DND-41 (cell line): ENCODE measurements around the gene NUDT3.

Experiments used
- ATAC-seq: fragments of 200-7000 bp; cut with Tn5 transposase; 3 replicates; pipeline ENCODE4 v1.9.1; 2021; ENCODE audit warnings: low read depth; ENCODE audit not compliant: insufficient read depth
- DNase-seq: peaks from one replicate; pipeline ENCODE4 v3.0.0-alpha.2; 2020
- H2AFZ ChIP-seq: 2 replicates; pipeline ENCODE4 v1.6.0; 2012; ENCODE audit warnings: low read depth, low read length
- H3K27ac ChIP-seq: 2 replicates; pipeline ENCODE4 v1.5.1; 2012; ENCODE audit warnings: low read length, inconsistent platforms
- H3K27me3 ChIP-seq: fragments of 200-600 bp; sonication (generic); 2 replicates; pipeline ENCODE4 v1.6.0; 2012; ENCODE audit warnings: low read length, mild to moderate bottlenecking, inconsistent platforms; ENCODE audit not compliant: insufficient read depth, poor library complexity
- H3K36me3 ChIP-seq: 2 replicates; pipeline ENCODE4 v1.5.1; 2012; ENCODE audit warnings: low read length, inconsistent platforms; ENCODE audit not compliant: insufficient read depth
- H3K4me1 ChIP-seq: 2 replicates; pipeline ENCODE4 v1.5.1; 2012; ENCODE audit warnings: mild to moderate bottlenecking, low read length; ENCODE audit not compliant: insufficient read depth
- H3K4me2 ChIP-seq: 2 replicates; pipeline ENCODE4 v1.6.0; 2012; ENCODE audit warnings: mild to moderate bottlenecking, moderate library complexity, low read length, inconsistent platforms; ENCODE audit not compliant: insufficient read depth
- H3K4me3 ChIP-seq, 2 experiments: fragments of 200-600 bp in 1 of 2; shearing (Covaris generic) in 1 of 2; 2 replicates each; pipeline ENCODE4 v1.5.1; 2012 to 2016; ENCODE audit warnings: inconsistent platforms in 2 of 2, low read length in 2 of 2, mild to moderate bottlenecking in 2 of 2, low read depth in 1 of 2, moderate library complexity in 1 of 2
- H3K79me2 ChIP-seq: 2 replicates; pipeline ENCODE4 v1.6.0; 2012; ENCODE audit warnings: low read length, inconsistent platforms; ENCODE audit not compliant: insufficient read depth
- H3K9ac ChIP-seq: 2 replicates; pipeline ENCODE4 v1.6.0; 2012; ENCODE audit warnings: low read depth, mild to moderate bottlenecking, inconsistent platforms, low read length, moderate library complexity
- H3K9me3 ChIP-seq: 2 replicates; pipeline ENCODE4 v1.5.1; 2012; ENCODE audit warnings: low read length, moderate library complexity, mild to moderate bottlenecking, inconsistent platforms; ENCODE audit not compliant: insufficient read depth, severe bottlenecking
- H4K20me1 ChIP-seq: 2 replicates; pipeline ENCODE4 v1.6.0; 2012; ENCODE audit warnings: low read length; ENCODE audit not compliant: insufficient read depth
- EZH2 ChIP-seq: IDR thresholded peaks from 3 replicates; pipeline ENCODE4 v1.6.1; 2012; ENCODE audit warnings: borderline replicate concordance, low read depth, mild to moderate bottlenecking, moderate library complexity, low read length, inconsistent platforms; ENCODE audit not compliant: severe bottlenecking
- TF ChIP-seq, protein P1 (sequence below): IDR thresholded peaks from 2 replicates; pipeline ENCODE4 v1.5.1; 2012; ENCODE audit warnings: borderline replicate concordance, low read length, moderate library complexity, mild to moderate bottlenecking; ENCODE audit not compliant: poor library complexity, severe bottlenecking; ENCODE audit errors: extremely low read depth

The NUDT3 gene

DNA sequence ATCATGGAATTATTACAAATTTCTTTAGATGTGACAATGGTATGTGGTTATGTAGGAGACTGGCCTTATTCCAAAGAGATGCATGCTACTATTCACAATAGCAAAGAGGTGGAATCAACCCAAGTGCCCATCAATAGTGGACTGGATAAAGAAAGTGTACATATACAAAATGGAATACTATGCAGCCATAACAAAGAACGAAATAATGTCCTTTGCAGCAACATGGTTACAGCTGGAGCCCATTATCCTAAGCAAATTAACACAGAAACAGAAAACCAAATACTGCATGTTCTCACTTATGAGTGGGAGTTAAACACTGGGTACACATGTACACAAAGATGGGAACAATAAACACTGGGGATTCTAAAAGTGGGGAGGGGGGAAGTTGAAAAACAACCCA is 69.7 kb downstream of the NUDT3 start:
- peaks cover 46% of the 10 kb centered on the region for H3K79me2 ChIP-seq
- peaks cover 5% of the 10 kb centered on the region; the same call in 1 of the 2 replicates for H3K36me3 ChIP-seq
- no peak overlapping the region for H3K4me2 ChIP-seq
- no peak for ATAC-seq
- no peak overlapping the region for H3K27ac ChIP-seq
- no peak overlapping the region for H2AFZ ChIP-seq
- DNase-seq: no peak
- no peaks in the 10 kb centered on the region for H3K27me3 ChIP-seq
- no peaks in the 10 kb centered on the region for H3K9me3 ChIP-seq
- TF ChIP-seq EZH2: no peak
- TF ChIP-seq, protein P1, sequence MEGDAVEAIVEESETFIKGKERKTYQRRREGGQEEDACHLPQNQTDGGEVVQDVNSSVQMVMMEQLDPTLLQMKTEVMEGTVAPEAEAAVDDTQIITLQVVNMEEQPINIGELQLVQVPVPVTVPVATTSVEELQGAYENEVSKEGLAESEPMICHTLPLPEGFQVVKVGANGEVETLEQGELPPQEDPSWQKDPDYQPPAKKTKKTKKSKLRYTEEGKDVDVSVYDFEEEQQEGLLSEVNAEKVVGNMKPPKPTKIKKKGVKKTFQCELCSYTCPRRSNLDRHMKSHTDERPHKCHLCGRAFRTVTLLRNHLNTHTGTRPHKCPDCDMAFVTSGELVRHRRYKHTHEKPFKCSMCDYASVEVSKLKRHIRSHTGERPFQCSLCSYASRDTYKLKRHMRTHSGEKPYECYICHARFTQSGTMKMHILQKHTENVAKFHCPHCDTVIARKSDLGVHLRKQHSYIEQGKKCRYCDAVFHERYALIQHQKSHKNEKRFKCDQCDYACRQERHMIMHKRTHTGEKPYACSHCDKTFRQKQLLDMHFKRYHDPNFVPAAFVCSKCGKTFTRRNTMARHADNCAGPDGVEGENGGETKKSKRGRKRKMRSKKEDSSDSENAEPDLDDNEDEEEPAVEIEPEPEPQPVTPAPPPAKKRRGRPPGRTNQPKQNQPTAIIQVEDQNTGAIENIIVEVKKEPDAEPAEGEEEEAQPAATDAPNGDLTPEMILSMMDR: no peak
- no peak overlapping the region for H3K9ac ChIP-seq
- H3K4me3 ChIP-seq: no peak overlapping the region
- no peaks in the 10 kb centered on the region for H3K4me1 ChIP-seq
- peaks cover 20% of the 10 kb centered on the region; the same call in 1 of the 2 replicates for H4K20me1 ChIP-seq

DNA sequence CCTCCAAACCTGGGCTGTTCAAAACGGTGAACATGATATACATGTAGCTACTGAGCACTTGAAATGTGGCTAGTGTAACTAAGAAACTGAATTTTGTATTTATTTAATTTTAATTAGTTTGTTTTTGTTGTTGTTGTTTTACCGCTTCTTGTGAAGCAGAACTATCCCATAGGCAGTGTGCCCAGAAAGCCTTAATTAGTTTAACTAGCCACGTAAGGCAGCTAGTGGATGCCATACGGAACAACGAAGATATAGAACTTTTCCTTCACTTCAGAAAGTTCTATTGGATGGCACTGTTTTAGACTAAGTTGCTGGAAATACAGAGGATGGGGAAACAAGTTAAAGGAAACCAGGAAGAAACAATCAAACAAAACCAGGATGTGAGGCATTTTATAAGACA is 70.6 kb downstream of the NUDT3 start:
- Histone ChIP-seq H3K4me1 (no peaks in the 10 kb centered on the region), H3K4me2 (no peak overlapping the region), H3K4me3 (no peak overlapping the region), H2AFZ (no peak overlapping the region), H4K20me1 (peaks cover 24% of the 10 kb centered on the region; the same call in 1 of the 2 replicates), H3K79me2 (peaks cover 55% of the 10 kb centered on the region), H3K27me3 (no peaks in the 10 kb centered on the region), H3K36me3 (peaks cover 3% of the 10 kb centered on the region; the same call in 1 of the 2 replicates), H3K9me3 (no peaks in the 10 kb centered on the region), H3K9ac (no peak overlapping the region), H3K27ac (no peak overlapping the region)
- ATAC-seq: no peak
- TF ChIP-seq, protein P1: no peak
- no peak for TF ChIP-seq EZH2
- no peak for DNase-seq

DNA sequence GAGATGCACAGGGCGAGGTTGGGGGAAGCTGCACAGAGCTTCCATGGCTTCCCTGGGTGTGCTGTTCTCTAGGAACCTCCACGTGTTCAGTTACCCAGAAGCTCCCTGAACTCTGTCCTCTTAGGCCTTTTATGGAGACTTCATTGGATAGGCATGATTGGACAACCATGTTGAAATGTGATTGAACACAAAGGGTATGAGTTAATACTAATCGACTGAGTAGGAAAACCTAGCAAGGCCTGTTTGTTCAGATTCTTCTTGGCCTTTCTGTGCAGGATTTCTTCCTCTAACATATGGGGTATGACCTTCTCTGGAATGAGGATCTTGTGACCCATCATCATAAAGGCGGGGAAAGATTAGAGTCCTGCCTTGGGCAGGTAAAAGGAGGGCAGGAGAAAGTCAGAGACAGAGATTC is 73.0 kb downstream of the NUDT3 start:
- H3K4me1 ChIP-seq: no peaks in the 10 kb centered on the region
- no peak overlapping the region for H3K9ac ChIP-seq
- no peaks in the 10 kb centered on the region for H3K27me3 ChIP-seq
- H4K20me1 ChIP-seq: peaks cover 35% of the 10 kb centered on the region
- no peak for DNase-seq
- peaks cover 3% of the 10 kb centered on the region; the same call in 1 of the 2 replicates for H3K36me3 ChIP-seq
- no peak overlapping the region for H3K4me3 ChIP-seq
- no peak overlapping the region for H2AFZ ChIP-seq
- peaks cover 78% of the 10 kb centered on the region for H3K79me2 ChIP-seq
- TF ChIP-seq EZH2: no peak
- TF ChIP-seq, protein P1: no peak
- H3K27ac ChIP-seq: no peak overlapping the region
- H3K9me3 ChIP-seq: no peaks in the 10 kb centered on the region
- no peak for ATAC-seq
- H3K4me2 ChIP-seq: no peak overlapping the region
